22Rv1 (cell line): Measurements from ENCODE around the gene PLD6.

Experiments used
- ZFX ChIP-seq: fragments of 450-650 bp; IDR thresholded peaks from 2 replicates; pipeline ENCODE4 v1.6.1; 2017; ENCODE audit warnings: antibody characterized with exemption, borderline replicate concordance
- TF ChIP-seq, protein P1 (sequence below): fragments of 450-650 bp; IDR thresholded peaks from 2 replicates; pipeline ENCODE4 v1.5.1; 2017; ENCODE audit warnings: mild to moderate bottlenecking

DNA sequence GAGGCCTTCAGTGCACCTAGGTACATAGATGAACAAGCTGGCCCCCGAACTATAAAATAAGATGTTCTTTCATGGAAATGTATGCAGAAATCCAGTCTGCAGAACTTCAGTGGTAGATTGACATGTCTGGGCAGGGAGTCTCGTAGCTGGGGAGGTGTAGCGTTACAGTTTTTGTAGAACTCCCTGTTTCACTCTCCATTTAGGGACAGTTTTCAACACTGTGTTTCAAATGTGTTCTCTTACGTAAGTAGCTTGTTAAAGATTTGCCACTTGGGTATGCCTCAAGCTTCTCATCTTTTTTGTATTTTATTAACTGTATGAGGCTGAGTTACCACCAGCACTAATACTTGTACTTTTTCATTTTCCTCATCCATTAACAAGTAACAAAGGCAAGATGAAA, 46.6 kb downstream of the PLD6 start:
- TF ChIP-seq, protein P1, sequence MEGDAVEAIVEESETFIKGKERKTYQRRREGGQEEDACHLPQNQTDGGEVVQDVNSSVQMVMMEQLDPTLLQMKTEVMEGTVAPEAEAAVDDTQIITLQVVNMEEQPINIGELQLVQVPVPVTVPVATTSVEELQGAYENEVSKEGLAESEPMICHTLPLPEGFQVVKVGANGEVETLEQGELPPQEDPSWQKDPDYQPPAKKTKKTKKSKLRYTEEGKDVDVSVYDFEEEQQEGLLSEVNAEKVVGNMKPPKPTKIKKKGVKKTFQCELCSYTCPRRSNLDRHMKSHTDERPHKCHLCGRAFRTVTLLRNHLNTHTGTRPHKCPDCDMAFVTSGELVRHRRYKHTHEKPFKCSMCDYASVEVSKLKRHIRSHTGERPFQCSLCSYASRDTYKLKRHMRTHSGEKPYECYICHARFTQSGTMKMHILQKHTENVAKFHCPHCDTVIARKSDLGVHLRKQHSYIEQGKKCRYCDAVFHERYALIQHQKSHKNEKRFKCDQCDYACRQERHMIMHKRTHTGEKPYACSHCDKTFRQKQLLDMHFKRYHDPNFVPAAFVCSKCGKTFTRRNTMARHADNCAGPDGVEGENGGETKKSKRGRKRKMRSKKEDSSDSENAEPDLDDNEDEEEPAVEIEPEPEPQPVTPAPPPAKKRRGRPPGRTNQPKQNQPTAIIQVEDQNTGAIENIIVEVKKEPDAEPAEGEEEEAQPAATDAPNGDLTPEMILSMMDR = no peak
- TF ChIP-seq ZFX = no peak
